Aorta (tissue), 5 donors: ENCODE measurements around the gene LRRC61. TPM values are rescaled to one million over a fixed set of nuclear protein-coding genes. Genes with fewer than 3 reads are reported as not detected.
"Not testable (repeated sequence)": the region's sequence is repeated elsewhere in the genome, so short reads cannot be mapped to it uniquely, and the experiment has no call there.

Source experiments
- ATAC-seq: fragments of 200-7000 bp; cut with Tn5 transposase; one replicate; pipeline ENCODE4 v1.9.1; 2022; ENCODE audit warnings: moderate library complexity; ENCODE audit not compliant: low FRiP score
- DNase-seq, 2 donors: peaks; one replicate each; pipeline ENCODE4 v3.0.0-alpha.2; 2020
- H3K27ac ChIP-seq, 2 donors: one replicate each; pipeline ENCODE4 v1.5.1; 2013; ENCODE audit warnings: low read length in 2 of 2, mild to moderate bottlenecking in 2 of 2, moderate library complexity in 2 of 2, control low read depth in 1 of 2, inconsistent platforms in 1 of 2, low read depth in 1 of 2
- H3K27me3 ChIP-seq, 2 donors: one replicate each; pipeline ENCODE4 v1.6.1; 2013; ENCODE audit warnings: control low read depth in 1 of 2, low read length in 1 of 2, mild to moderate bottlenecking in 1 of 2, moderate library complexity in 1 of 2; ENCODE audit not compliant: insufficient read depth in 2 of 2, control insufficient read depth in 1 of 2
- H3K36me3 ChIP-seq, 2 donors: one replicate each; pipeline ENCODE4 v1.6.1; 2013; ENCODE audit warnings: control low read depth in 1 of 2, low read length in 1 of 2, mild to moderate bottlenecking in 1 of 2; ENCODE audit not compliant: insufficient read depth in 2 of 2, control insufficient read depth in 1 of 2
- H3K4me1 ChIP-seq, 2 donors: one replicate each; pipeline ENCODE4 v1.6.1; 2013; ENCODE audit warnings: low read length in 2 of 2, control low read depth in 1 of 2, mild to moderate bottlenecking in 1 of 2, moderate library complexity in 1 of 2; ENCODE audit not compliant: insufficient read depth in 2 of 2, control insufficient read depth in 1 of 2
- H3K4me3 ChIP-seq, 2 donors: one replicate each; pipeline ENCODE4 v1.5.1; 2013; ENCODE audit warnings: low read length in 2 of 2, control low read depth in 1 of 2, mild to moderate bottlenecking in 1 of 2
- H3K9me3 ChIP-seq: one replicate; pipeline ENCODE4 v1.6.1; 2013; ENCODE audit warnings: mild to moderate bottlenecking, low read length; ENCODE audit not compliant: control insufficient read depth
- WGBS, 2 donors: extraction: QIAGEN DNeasy Blood & Tissue Kit; methylation state at CpG; one replicate each; pipeline ENCODE4 v1.1.7; 2013; 5-methylcytosine and 5-hydroxymethylcytosine counted together
- intact Hi-C, 2 donors: fragments of 100-400 bp; cut with DNase I; formaldehyde crosslinking; loops; one replicate each; pipeline versions ENCODE4 v1.14.2 to v1.15.0; 2022
- polyA plus RNA-seq, 2 donors: library from polyadenylated mRNA; stranded (reverse); fragments of 200-250 nt; gene quantifications; one replicate each; pipeline ENCODE4 v1.2.3, GENCODE V29; 2013
- total RNA-seq, 2 donors: library from RNA; stranded (reverse); fragmentation: NEBNext Ultra II Directional; extraction: Animal tissue kit (Norgen Biotek cat#: 25700); gene quantifications; one replicate each; pipeline ENCODE4 v1.2.1, GENCODE V29; 2021
- donor health status: healthy with polysubstance abuse.
- donor health status: Bipolar disorder and iron deficiency.
- donor health status: DM: no; HTN: no; CAD: no.
- donor health status: DM: no; HTN: no; CAD: no.
- donor health status: DM: yes; HTN: yes; CAD: no.

The LRRC61 gene
- total and polyA plus RNA-seq, 4 donors: 0.15 to 2.6 (median 2.6) TPM

- H3K27ac ChIP-seq, H3K27me3 ChIP-seq, H3K36me3 ChIP-seq, DNase-seq, H3K9me3 ChIP-seq, H3K4me1 ChIP-seq, H3K4me3 ChIP-seq, ATAC-seq: not testable (repeated sequence)
- intact Hi-C loops: loop anchor here in 1 of 2 donors (10.0 kb wide), 1 partner anchor 109 kb away; no protein-coding TSS in a partner anchor
- 83 to 84% methylated on average over 11 of the region's 11 CpGs for WGBS, 2 donors
Measured at GRCh38 chr7:150305259-150305902, 17.8 kb upstream of the LRRC61 start.

- 28 to 35% methylated on average over 2 of the region's 2 CpGs for WGBS, 2 donors
- H3K27me3 ChIP-seq, H3K4me3 ChIP-seq, ATAC-seq, H3K36me3 ChIP-seq, DNase-seq, H3K4me1 ChIP-seq, H3K27ac ChIP-seq, H3K9me3 ChIP-seq: not testable (repeated sequence)
- intact Hi-C loops: loop anchor here in 1 of 2 donors (10.0 kb wide), 1 partner anchor 109 kb away; no protein-coding TSS in a partner anchor
Measured at GRCh38 chr7:150305903-150306284, 17.3 kb upstream of the LRRC61 start.

GRCh38 chr7:150306377-150306776 is 16.8 kb upstream of the LRRC61 start:
- not testable (repeated sequence) for H3K9me3 ChIP-seq, DNase-seq, H3K27ac ChIP-seq, H3K27me3 ChIP-seq, H3K4me3 ChIP-seq, ATAC-seq, H3K4me1 ChIP-seq, H3K36me3 ChIP-seq
- intact Hi-C loops: loop anchor here in 1 of 2 donors (10.0 kb wide), 1 partner anchor 108 kb away; no protein-coding TSS in a partner anchor
- WGBS, 2 donors: 73 to 74% methylated on average over 5 of the region's 5 CpGs

GRCh38 chr7:150307129-150307528 is 16.0 kb upstream of the LRRC61 start:
- H3K4me1 ChIP-seq: no peaks in the 10 kb centered on the region
- ATAC-seq: no peak
- no peaks in the 10 kb centered on the region for H3K27me3 ChIP-seq
- H3K27ac ChIP-seq: no peak overlapping the region
- no peaks in the 10 kb centered on the region for H3K9me3 ChIP-seq
- 75 to 76% methylated on average over 3 of the region's 3 CpGs for WGBS, 2 donors
- no peak for DNase-seq
- H3K36me3 ChIP-seq: no peaks in the 10 kb centered on the region
- no peak overlapping the region for H3K4me3 ChIP-seq
- intact Hi-C loops: loop anchor here in 1 of 2 donors (10.0 kb wide), 1 partner anchor 108 kb away; no protein-coding TSS in a partner anchor

- H3K36me3 ChIP-seq: no peaks in the 10 kb centered on the region
- H3K4me3 ChIP-seq: no peak overlapping the region
- H3K9me3 ChIP-seq: no peaks in the 10 kb centered on the region
- WGBS, 2 donors: 82 to 83% methylated on average over 9 of the region's 9 CpGs
- ATAC-seq (no peak), DNase-seq (no peak)
- intact Hi-C loops: loop anchor here in 1 of 2 donors (10.0 kb wide), 1 partner anchor 107 kb away; no protein-coding TSS in a partner anchor
- no peaks in the 10 kb centered on the region for H3K4me1 ChIP-seq
- H3K27ac ChIP-seq: no peak overlapping the region
- H3K27me3 ChIP-seq: no peaks in the 10 kb centered on the region
Measured at GRCh38 chr7:150307904-150308303, 15.3 kb upstream of the LRRC61 start.

GRCh38 chr7:150308575-150308974 is 14.6 kb upstream of the LRRC61 start:
- intact Hi-C loops: loop anchor here in 1 of 2 donors (10.0 kb wide), 1 partner anchor 106 kb away; no protein-coding TSS in a partner anchor
- no peaks in the 10 kb centered on the region for H3K9me3 ChIP-seq
- no peak for DNase-seq
- no peaks in the 10 kb centered on the region for H3K36me3 ChIP-seq
- no peak for ATAC-seq
- no peak overlapping the region for H3K4me3 ChIP-seq
- H3K4me1 ChIP-seq: no peaks in the 10 kb centered on the region
- H3K27me3 ChIP-seq: no peaks in the 10 kb centered on the region
- no peak overlapping the region for H3K27ac ChIP-seq

- intact Hi-C loops: no loop called here
- no peak for DNase-seq
Measured at GRCh38 chr7:150311146-150311545, 12.0 kb upstream of the LRRC61 start.

GRCh38 chr7:150311711-150312110 is 11.4 kb upstream of the LRRC61 start:
- WGBS, 2 donors: 77 to 83% methylated on average over 5 of the region's 5 CpGs
- intact Hi-C loops: no loop called here
- no peak for ATAC-seq

More at GRCh38 chr7:150311146-150311545, 12.0 kb upstream of the LRRC61 start:
- no peak overlapping the region for H3K27ac ChIP-seq
- WGBS, 2 donors: 87 to 95% methylated on average over 4 of the region's 4 CpGs
- no peaks in the 10 kb centered on the region for H3K4me1 ChIP-seq
- no peaks in the 10 kb centered on the region for H3K27me3 ChIP-seq
- H3K9me3 ChIP-seq: no peaks in the 10 kb centered on the region
- no peaks in the 10 kb centered on the region for H3K36me3 ChIP-seq
- H3K4me3 ChIP-seq: no peak overlapping the region
- no peak for ATAC-seq

More at GRCh38 chr7:150311711-150312110, 11.4 kb upstream of the LRRC61 start:
- Histone ChIP-seq H3K36me3 (no peaks in the 10 kb centered on the region), H3K9me3 (no peaks in the 10 kb centered on the region), H3K27ac (no peak overlapping the region), H3K27me3 (no peaks in the 10 kb centered on the region), H3K4me1 (no peaks in the 10 kb centered on the region), H3K4me3 (no peak overlapping the region)
- no peak for DNase-seq
